ENCODE measurements around the gene ST8SIA4. TPM values are rescaled to one million over a fixed set of nuclear protein-coding genes. Genes with fewer than 3 reads are reported as not detected.

The ST8SIA4 gene
- total RNA-seq, 4 donors from 2014 or later, result 0.93 to 4.5 (median 1.3) TPM

DNA sequence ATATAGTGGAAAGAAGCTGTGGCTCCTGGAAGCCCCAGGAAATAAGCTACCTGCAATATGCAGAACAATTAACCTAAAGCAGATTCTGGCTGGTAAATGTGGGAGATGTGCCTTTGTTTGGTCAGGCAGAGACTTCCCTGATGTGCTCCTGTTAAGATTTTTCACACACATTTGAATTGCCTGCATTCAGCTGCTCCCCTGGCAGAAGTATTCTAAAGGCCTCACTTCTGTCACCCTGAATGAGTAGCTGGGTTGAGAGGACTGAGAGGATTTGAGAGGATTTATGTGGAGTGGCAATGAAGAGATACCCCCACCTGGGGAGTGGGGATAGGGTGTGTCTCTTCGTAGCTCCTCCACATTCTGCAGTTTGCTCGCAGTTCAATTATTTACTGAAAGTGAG, 130.5 kb downstream of the ST8SIA4 start:
- H3K4me3 ChIP-seq, result no peak overlapping the region
- in situ Hi-C loops (cut with MboI; ENCODE audit: low sequenced_read_pairs in 4 of 4), result no loop called here
- H3K27me3 ChIP-seq, result no peaks in the 10 kb centered on the region
- no peak overlapping the region for H3K27ac ChIP-seq
- H3K36me3 ChIP-seq, result no peaks in the 10 kb centered on the region
- H3K9me3 ChIP-seq, result no peaks in the 10 kb centered on the region
- DNase-seq (no peak), ATAC-seq (no peak)
- intact Hi-C loops (cut with DNase I; ENCODE audit: low total_unique reads), result no loop called here
- no peaks in the 10 kb centered on the region for H3K4me1 ChIP-seq
- TF ChIP-seq CTCF (IDR thresholded peaks at IDR 0.05 in 4 of 5, conservative IDR thresholded peaks at IDR 0.05 in 1 of 5), result no peak
- TF ChIP-seq POLR2A (IDR thresholded peaks at IDR 0.05), result no peak

- H3K27ac ChIP-seq, result no peak overlapping the region
- DNase-seq (no peak), ATAC-seq (no peak)
- no peak overlapping the region for H3K4me3 ChIP-seq
- intact Hi-C loops (cut with DNase I; ENCODE audit: low total_unique reads) (no loop called here), in situ Hi-C loops (cut with MboI; ENCODE audit: low sequenced_read_pairs in 4 of 4) (no loop called here)
- no peaks in the 10 kb centered on the region for H3K36me3 ChIP-seq
- H3K4me1 ChIP-seq, result no peaks in the 10 kb centered on the region
- TF ChIP-seq CTCF (IDR thresholded peaks at IDR 0.05 in 4 of 5, conservative IDR thresholded peaks at IDR 0.05 in 1 of 5) (no peak), POLR2A (IDR thresholded peaks at IDR 0.05) (no peak)
- no peaks in the 10 kb centered on the region for H3K9me3 ChIP-seq
- no peaks in the 10 kb centered on the region for H3K27me3 ChIP-seq
Observed at GRCh38 chr5:100772006-100772405, 131.1 kb downstream of the ST8SIA4 start.

GRCh38 chr5:100771181-100771580, 131.9 kb downstream of the ST8SIA4 start:
- intact Hi-C loops (cut with DNase I; ENCODE audit: low total_unique reads), result no loop called here
- ATAC-seq (no peak), DNase-seq (no peak)
- H3K4me3 ChIP-seq, result no peak overlapping the region
- no peaks in the 10 kb centered on the region for H3K9me3 ChIP-seq
- H3K36me3 ChIP-seq, result no peaks in the 10 kb centered on the region
- no peaks in the 10 kb centered on the region for H3K27me3 ChIP-seq
- TF ChIP-seq CTCF (IDR thresholded peaks at IDR 0.05 in 4 of 5, conservative IDR thresholded peaks at IDR 0.05 in 1 of 5) (no peak), POLR2A (IDR thresholded peaks at IDR 0.05) (no peak)
- no peak overlapping the region for H3K27ac ChIP-seq
- no peaks in the 10 kb centered on the region for H3K4me1 ChIP-seq
- in situ Hi-C loops (cut with MboI; ENCODE audit: low sequenced_read_pairs in 4 of 4), result no loop called here

DNA sequence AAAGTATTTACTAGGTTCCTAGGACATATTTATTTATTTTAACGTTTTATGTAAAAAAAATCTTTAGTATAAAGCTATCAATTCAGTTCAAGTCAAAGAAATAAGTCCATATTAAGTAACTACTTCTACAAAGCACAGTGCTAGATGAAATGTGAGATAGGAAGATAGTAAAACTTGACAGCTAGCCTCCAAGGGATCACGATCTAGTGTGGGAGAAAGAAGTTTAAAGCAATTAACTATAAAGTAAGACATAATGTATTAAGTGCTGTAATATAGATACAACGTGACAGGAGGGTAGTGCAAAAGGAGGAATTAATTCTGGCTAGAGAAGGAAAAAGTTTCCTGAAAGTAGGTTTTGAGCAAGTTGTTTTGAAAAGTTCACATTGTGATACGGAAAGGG, 134.9 kb downstream of the ST8SIA4 start:
- in situ Hi-C loops (cut with MboI; ENCODE audit: low sequenced_read_pairs in 4 of 4) (no loop called here), intact Hi-C loops (cut with DNase I; ENCODE audit: low total_unique reads) (no loop called here)
- Histone ChIP-seq H3K4me3 (no peak overlapping the region), H3K36me3 (no peaks in the 10 kb centered on the region), H3K9me3 (no peaks in the 10 kb centered on the region), H3K27ac (no peak overlapping the region), H3K27me3 (no peaks in the 10 kb centered on the region), H3K4me1 (no peaks in the 10 kb centered on the region)
- no peak for DNase-seq
- no peak for ATAC-seq
- no peak for TF ChIP-seq CTCF (IDR thresholded peaks at IDR 0.05 in 4 of 5, conservative IDR thresholded peaks at IDR 0.05 in 1 of 5)

DNA sequence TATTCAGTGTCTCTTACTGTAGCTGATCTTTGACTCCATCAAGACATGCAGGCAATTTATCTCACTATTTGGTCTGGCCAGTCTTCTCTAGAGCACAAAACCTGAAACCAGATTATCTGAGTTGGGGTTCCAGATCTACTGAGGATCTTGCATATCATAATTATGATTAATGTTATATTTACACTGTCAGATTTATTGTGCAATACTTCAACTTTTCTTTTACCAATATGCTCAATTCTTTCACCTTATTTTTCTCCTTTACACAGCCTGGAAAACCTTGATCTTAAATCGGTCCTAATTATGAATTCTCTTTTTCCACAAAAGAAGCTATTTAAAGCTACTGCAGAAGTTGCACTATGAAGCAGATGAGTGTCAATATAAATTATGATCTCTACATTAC, 140.1 kb downstream of the ST8SIA4 start:
- ATAC-seq, result no peak
- intact Hi-C loops (cut with DNase I; ENCODE audit: low total_unique reads), result no loop called here
- no peaks in the 10 kb centered on the region for H3K36me3 ChIP-seq

More for the DNA sequence above, 140.1 kb downstream of the ST8SIA4 start:
- in situ Hi-C loops (cut with MboI; ENCODE audit: low sequenced_read_pairs in 4 of 4), result no loop called here
- Histone ChIP-seq H3K27ac (no peak overlapping the region), H3K4me3 (no peak overlapping the region), H3K27me3 (no peaks in the 10 kb centered on the region), H3K4me1 (no peaks in the 10 kb centered on the region), H3K9me3 (no peaks in the 10 kb centered on the region)
- DNase-seq, result no peak
- no peak for TF ChIP-seq POLR2A (IDR thresholded peaks at IDR 0.05)
- no peak for TF ChIP-seq CTCF (IDR thresholded peaks at IDR 0.05 in 4 of 5, conservative IDR thresholded peaks at IDR 0.05 in 1 of 5)

Data from gastrocnemius medialis (tissue), 4 donors.